IMR-90 (cell line): ENCODE data around the gene HVCN1. TPM values are rescaled to one million over a fixed set of nuclear protein-coding genes. Genes with fewer than 3 reads are reported as not detected.

Source experiments
- ATAC-seq: fragments of 200-7000 bp; cut with Tn5 transposase; 2 replicates; pipeline ENCODE4 v1.9.1; 2020; ENCODE audit warnings: low read depth, mild to moderate bottlenecking, moderate library complexity
- BruUV-seq: library from RNA; stranded (reverse); fragments of 400-500 nt; replicated peaks from 2 replicates; lab custom pipeline; 2021; lab: Mats Ljungman, UMichigan
- CTCF ChIA-PET: fragments of 300-600 bp; formaldehyde crosslinking; extraction: SDS; loops from one replicate; lab custom pipeline; 2021; ENCODE audit warnings: antibody characterized with exemption; lab: Yijun Ruan, JAX
- POLR2A ChIA-PET: fragments of 300-600 bp; sonication (Branson Sonifier 250); formaldehyde crosslinking; loops from one replicate; lab custom pipeline; 2022; ENCODE audit warnings: antibody characterized with exemption; ENCODE audit not compliant: unreplicated experiment; lab: Charles Lee
- DNase-seq: peaks from one replicate; pipeline ENCODE4 v3.0.0; 2013
- H2AFZ ChIP-seq: replicated peaks from 2 replicates; pipeline ENCODE3; 2013; ENCODE audit warnings: low read length, mild to moderate bottlenecking; ENCODE audit not compliant: poor library complexity
- H2AK5ac ChIP-seq: 2 replicates; pipeline ENCODE4 v1.6.1; 2013; ENCODE audit warnings: low read depth, low read length, inconsistent platforms
- H2AK9ac ChIP-seq: replicated peaks from 2 replicates; pipeline ENCODE3; 2013; ENCODE audit warnings: mild to moderate bottlenecking, low read depth, low read length, moderate library complexity; ENCODE audit not compliant: poor library complexity
- H2BK120ac ChIP-seq: 2 replicates; pipeline ENCODE4 v1.6.1; 2013; ENCODE audit warnings: low read depth, low read length, inconsistent platforms
- H2BK15ac ChIP-seq: 3 replicates; pipeline ENCODE4 v1.6.1; 2013; ENCODE audit warnings: low read depth, low read length, inconsistent platforms
- H2BK20ac ChIP-seq: 2 replicates; pipeline ENCODE4 v1.6.1; 2013; ENCODE audit warnings: low read depth, mild to moderate bottlenecking, inconsistent platforms, low read length, moderate library complexity
- H2BK5ac ChIP-seq: 2 replicates; pipeline ENCODE4 v1.6.1; 2013; ENCODE audit warnings: mild to moderate bottlenecking, low read depth, low read length, inconsistent platforms; ENCODE audit not compliant: poor library complexity, severe bottlenecking
- H3K14ac ChIP-seq: replicated peaks from 2 replicates; pipeline ENCODE4 v1.6.1; 2013; ENCODE audit warnings: low read depth, low read length, inconsistent platforms
- H3K18ac ChIP-seq: 2 replicates; pipeline ENCODE4 v1.6.1; 2013; ENCODE audit warnings: low read depth, low read length, control low read depth
- H3K23ac ChIP-seq: 2 replicates; pipeline ENCODE4 v1.6.1; 2013; ENCODE audit warnings: low read depth, low read length, inconsistent platforms
- H3K27ac ChIP-seq: 2 replicates; pipeline ENCODE4 v1.5.1; 2013; ENCODE audit warnings: mild to moderate bottlenecking, control low read depth, low read length; ENCODE audit not compliant: insufficient read depth
- H3K27me3 ChIP-seq: 2 replicates; pipeline ENCODE4 v1.6.1; 2013; ENCODE audit warnings: low read length; ENCODE audit not compliant: control insufficient read depth, insufficient read depth
- H3K36me3 ChIP-seq: 2 replicates; pipeline ENCODE4 v1.6.1; 2013; ENCODE audit warnings: low read length, mixed read lengths; ENCODE audit not compliant: control insufficient read depth, insufficient read depth
- H3K4ac ChIP-seq: 2 replicates; pipeline ENCODE4 v1.6.1; 2013; ENCODE audit warnings: low read depth, low read length, inconsistent platforms
- H3K4me1 ChIP-seq: 2 replicates; pipeline ENCODE4 v1.6.1; 2013; ENCODE audit warnings: low read length, mixed read lengths; ENCODE audit not compliant: control insufficient read depth, insufficient read depth
- H3K4me2 ChIP-seq: 2 replicates; pipeline ENCODE4 v1.6.1; 2013; ENCODE audit warnings: low read depth, mild to moderate bottlenecking, control low read depth, low read length, moderate library complexity
- H3K4me3 ChIP-seq: 2 replicates; pipeline ENCODE4 v1.5.1; 2013; ENCODE audit warnings: low read depth, mild to moderate bottlenecking, control low read depth, low read length, moderate library complexity; ENCODE audit not compliant: insufficient read depth
- H3K56ac ChIP-seq: 2 replicates; pipeline ENCODE4 v1.6.1; 2013; ENCODE audit warnings: low read length, inconsistent platforms; ENCODE audit not compliant: insufficient read depth; ENCODE audit errors: extremely low read depth
- H3K79me1 ChIP-seq, 2 experiments: 2 replicates each; pipeline ENCODE4 v1.6.1; 2013; ENCODE audit warnings: low read length in 2 of 2, inconsistent platforms in 1 of 2, low read depth in 1 of 2
- H3K9ac ChIP-seq: 2 replicates; pipeline ENCODE4 v1.6.1; 2013; ENCODE audit warnings: low read depth, low read length, control low read depth
- H3K9me1 ChIP-seq: 2 replicates; pipeline ENCODE4 v1.6.1; 2013; ENCODE audit warnings: low read length, inconsistent platforms; ENCODE audit not compliant: insufficient read depth
- H3K9me3 ChIP-seq: 2 replicates; pipeline ENCODE4 v1.6.1; 2013; ENCODE audit warnings: low read length; ENCODE audit not compliant: control insufficient read depth, insufficient read depth
- H4K20me1 ChIP-seq: 2 replicates; pipeline ENCODE4 v1.6.1; 2013; ENCODE audit warnings: low read length, inconsistent platforms; ENCODE audit not compliant: insufficient read depth
- H4K5ac ChIP-seq: 2 replicates; pipeline ENCODE4 v1.6.1; 2013; ENCODE audit warnings: mild to moderate bottlenecking, low read depth, low read length, control low read depth
- H4K8ac ChIP-seq, 2 experiments: 2 replicates each; pipeline ENCODE4 v1.6.1; 2013; ENCODE audit warnings: low read depth in 2 of 2, low read length in 2 of 2, control low read depth in 1 of 2, inconsistent platforms in 1 of 2
- H4K91ac ChIP-seq: 2 replicates; pipeline ENCODE4 v1.6.1; 2013; ENCODE audit warnings: low read depth, low read length, inconsistent platforms; ENCODE audit not compliant: insufficient read depth
- MAFK ChIP-seq: IDR thresholded peaks from 2 replicates; pipeline ENCODE4 v1.6.1; 2012; ENCODE audit warnings: low read depth, low read length, improper control_type of control experiment
- NFE2L2 ChIP-seq: fragments of 150-350 bp; IDR thresholded peaks from 2 replicates; pipeline ENCODE4 v1.6.1; 2016; ENCODE audit warnings: low read depth, mild to moderate bottlenecking, low read length
- POLR2A ChIP-seq: IDR thresholded peaks from 2 replicates; pipeline ENCODE4 v1.6.1; 2012; ENCODE audit warnings: mild to moderate bottlenecking, low read depth, low read length
- RAD21 ChIP-seq: IDR thresholded peaks from 2 replicates; pipeline ENCODE4 v1.6.1; 2012; ENCODE audit warnings: low read length, improper control_type of control experiment
- RCOR1 ChIP-seq: IDR thresholded peaks from 2 replicates; pipeline ENCODE4 v1.6.1; 2012; ENCODE audit warnings: mild to moderate bottlenecking, low read length, improper control_type of control experiment; ENCODE audit not compliant: insufficient replicate concordance
- WGBS, 2 experiments: methylation state at CpG; one replicate each; pipeline versions ENCODE4 v1.1.5 to v1.1.7; 2013; ENCODE audit warnings: missing lambda C conversion rate in 2 of 2; ENCODE audit not compliant: insufficient read length in 1 of 2; ENCODE audit errors: extremely low coverage in 2 of 2; 5-methylcytosine and 5-hydroxymethylcytosine counted together
- dilution Hi-C: fragments of 300-500 bp; cut with HindIII; formaldehyde crosslinking; loops from one replicate; pipeline ENCODE4 v1.14.3; 2018; ENCODE audit warnings: low sequenced_read_pairs; ENCODE audit not compliant: unreplicated experiment
- in situ Hi-C: fragments of 300-500 bp; cut with MboI; formaldehyde crosslinking; loops from 3 replicates; pipeline ENCODE4 v1.14.3; 2019; ENCODE audit warnings: low sequenced_read_pairs, inconsistent platforms, mixed read lengths
- intact Hi-C: fragments of 100-400 bp; cut with micrococcal nuclease; formaldehyde crosslinking; loops from 2 replicates; pipeline ENCODE4 v1.10.0; 2022
- polyA plus RNA-seq, 3 experiments: library from polyadenylated mRNA; depleted of rRNA; stranded (reverse); fragments of >200 nt; gene quantifications; 2 replicates each; pipeline ENCODE4 v1.2.3, GENCODE V29; 2012; ENCODE audit warnings: low replicate concordance in 1 of 3
- total RNA-seq: library from RNA; depleted of rRNA; stranded (reverse); fragments of >200 nt; gene quantifications from 2 replicates; pipeline ENCODE4 v1.2.3, GENCODE V29; 2012

The HVCN1 gene
- total and polyA plus RNA-seq, 2 of the 4 experiments (the other 2 are of a cell fraction), result 1.9 to 2.0 TPM

GRCh38 chr12:110661337-110661972, 27.5 kb downstream of the HVCN1 start:
- TF ChIP-seq RAD21 (no peak), MAFK (no peak), RCOR1 (no peak), POLR2A (no peak), NFE2L2 (no peak)
- Histone ChIP-seq H3K79me1 (no peaks in the 10 kb centered on the region), H3K4me3 (no peak overlapping the region), H3K9me1 (no peaks in the 10 kb centered on the region), H2BK15ac (no peak overlapping the region), H3K56ac (no peak overlapping the region), H3K9ac (no peak overlapping the region), H4K8ac (no peak overlapping the region), H2BK20ac (no peak overlapping the region), H2AK5ac (no peak overlapping the region), H3K23ac (no peak overlapping the region), H3K4me1 (no peaks in the 10 kb centered on the region), H2AFZ (no peak overlapping the region), H3K14ac (no peak overlapping the region), H3K27ac (no peak overlapping the region), H3K4me2 (no peak overlapping the region), H2BK120ac (no peak overlapping the region), H3K18ac (no peak overlapping the region), H3K36me3 (no peaks in the 10 kb centered on the region), H3K4ac (no peak overlapping the region), H2AK9ac (no peak overlapping the region), H3K9me3 (no peaks in the 10 kb centered on the region; the same call in 1 of the 2 replicates), H2BK5ac (no peak overlapping the region), H3K27me3 (peaks cover 1% of the 10 kb centered on the region), H4K91ac (no peak overlapping the region), H4K5ac (no peak overlapping the region), H4K20me1 (no peaks in the 10 kb centered on the region)
- no peak for ATAC-seq
- ChIA-PET CTCF (no interaction called here), POLR2A (no interaction called here)
- dilution Hi-C loops, result no loop called here
- 85% methylated on average over 8 of the region's 23 CpGs; no CpG with 5 or more reads in 1 of the 2 experiments for WGBS, 2 experiments
- intact Hi-C loops, result no loop called here
- no TSS peak for BruUV-seq
- in situ Hi-C loops, result no loop called here
- DNase-seq, result no peak
